T-cell (primary cell): ENCODE data around the gene UBL4A. TPM values are rescaled to one million over a fixed set of nuclear protein-coding genes. Genes with fewer than 3 reads are reported as not detected.

Experiments used
- ATAC-seq, 4 experiments: fragments of 200-7000 bp in 3 of 4; fragments of 150-1000 bp in 1 of 4; cut with Tn5 transposase; replicated peaks in 1 of 4; 1 replicate in 3 of 4; 2 replicates in 1 of 4; pipeline ENCODE4 v1.10.0; 2021; ENCODE audit warnings: moderate library complexity in 3 of 4, mild to moderate bottlenecking in 2 of 4, moderate number of reproducible peaks in 1 of 4
- CTCF ChIA-PET, 2 donors: fragments of 300-600 bp; sonication (Branson Sonifier 250); formaldehyde crosslinking; loops; one replicate each; lab custom pipeline; 2022; ENCODE audit warnings: antibody characterized with exemption in 2 of 2; lab: Charles Lee
- POLR2A ChIA-PET, 2 donors: fragments of 300-600 bp; sonication (Branson Sonifier 250); formaldehyde crosslinking; loops; one replicate each; lab custom pipeline; 2022; ENCODE audit warnings: antibody characterized with exemption in 2 of 2; lab: Charles Lee
- DNase-seq, 35 experiments: peaks; one replicate each; pipeline versions ENCODE4 v3.0.0 to v3.0.0-alpha.2; 2013 to 2023
- H3K27ac ChIP-seq: one replicate; pipeline ENCODE4 v1.5.1; 2013; ENCODE audit warnings: low read length
- H3K27me3 ChIP-seq, 2 experiments: replicated peaks in 1 of 2; 1 replicate in 1 of 2; 2 replicates in 1 of 2; pipeline versions ENCODE4 v1.6.1 to v1.7.0; 2013; ENCODE audit warnings: low read length in 1 of 2, mixed read lengths in 1 of 2; ENCODE audit not compliant: control insufficient read depth in 2 of 2, insufficient read depth in 2 of 2; ENCODE audit errors: extremely low read depth in 1 of 2
- H3K36me3 ChIP-seq, 2 donors: 1 replicate in 1 of 2; 2 replicates in 1 of 2; pipeline versions ENCODE4 v1.6.1 to v1.7.0; 2013; ENCODE audit warnings: low read length in 1 of 2; ENCODE audit not compliant: control insufficient read depth in 2 of 2, insufficient read depth in 1 of 2; ENCODE audit errors: extremely low read depth in 1 of 2
- H3K4me1 ChIP-seq, 2 experiments: 1 replicate in 1 of 2; 2 replicates in 1 of 2; pipeline versions ENCODE4 v1.6.1 to v1.7.0; 2013; ENCODE audit warnings: low read length in 2 of 2, mixed read lengths in 1 of 2; ENCODE audit not compliant: insufficient read depth in 2 of 2, control insufficient read depth in 1 of 2; ENCODE audit errors: extremely low read depth in 1 of 2
- H3K4me3 ChIP-seq, 2 donors: 1 replicate in 1 of 2; 2 replicates in 1 of 2; pipeline versions ENCODE4 v1.5.1 to v1.7.0; 2013; ENCODE audit warnings: mild to moderate bottlenecking in 2 of 2, low read length in 1 of 2, moderate library complexity in 1 of 2; ENCODE audit not compliant: control insufficient read depth in 1 of 2; ENCODE audit errors: extremely low read depth in 1 of 2
- H3K9me3 ChIP-seq: 2 replicates; pipeline ENCODE4 v1.7.0; 2013
- H3K27ac Mint-ChIP-seq, 2 donors: one replicate each; pipeline ENCODE4 v1.8.0; 2020 to 2021; ENCODE audit warnings: mild to moderate bottlenecking in 2 of 2, mixed read lengths in 2 of 2
- H3K27me3 Mint-ChIP-seq, 2 donors: one replicate each; pipeline ENCODE4 v1.8.0; 2021 to 2022; ENCODE audit warnings: mixed read lengths in 2 of 2
- H3K36me3 Mint-ChIP-seq: one replicate; pipeline ENCODE4 v1.8.0; 2021; ENCODE audit warnings: mixed read lengths
- H3K4me1 Mint-ChIP-seq, 3 donors: one replicate each; pipeline ENCODE4 v1.8.0; 2020 to 2022; ENCODE audit warnings: mixed read lengths in 3 of 3, mild to moderate bottlenecking in 1 of 3
- H3K4me3 Mint-ChIP-seq, 3 donors: one replicate each; pipeline ENCODE4 v1.8.0; 2020 to 2022; ENCODE audit warnings: mild to moderate bottlenecking in 3 of 3, mixed read lengths in 3 of 3, moderate library complexity in 3 of 3
- H3K9me3 Mint-ChIP-seq, 3 donors: one replicate each; pipeline ENCODE4 v1.8.0; 2020 to 2022; ENCODE audit warnings: mixed read lengths in 3 of 3
- WGBS: methylation state at CpG from one replicate; pipeline ENCODE4 v1.1.5; 2013; ENCODE audit warnings: missing lambda C conversion rate; ENCODE audit not compliant: insufficient coverage; 5-methylcytosine and 5-hydroxymethylcytosine counted together
- total RNA-seq, 35 experiments: library from RNA in 6 of 35; stranded (reverse) in 6 of 35; fragments of 120-200 nt in 1 of 35; gene quantifications; one replicate each; pipeline versions ENCODE4 v1.2.1 to v1.2.4 and lab custom pipeline; 2013 to 2026

The UBL4A gene
- total RNA-seq, 5 donors from 2014 or later (not counting 1 experiment from before 2014, with no cell fraction given): 13.1 to 44.1 (median 39.6) TPM

DNA sequence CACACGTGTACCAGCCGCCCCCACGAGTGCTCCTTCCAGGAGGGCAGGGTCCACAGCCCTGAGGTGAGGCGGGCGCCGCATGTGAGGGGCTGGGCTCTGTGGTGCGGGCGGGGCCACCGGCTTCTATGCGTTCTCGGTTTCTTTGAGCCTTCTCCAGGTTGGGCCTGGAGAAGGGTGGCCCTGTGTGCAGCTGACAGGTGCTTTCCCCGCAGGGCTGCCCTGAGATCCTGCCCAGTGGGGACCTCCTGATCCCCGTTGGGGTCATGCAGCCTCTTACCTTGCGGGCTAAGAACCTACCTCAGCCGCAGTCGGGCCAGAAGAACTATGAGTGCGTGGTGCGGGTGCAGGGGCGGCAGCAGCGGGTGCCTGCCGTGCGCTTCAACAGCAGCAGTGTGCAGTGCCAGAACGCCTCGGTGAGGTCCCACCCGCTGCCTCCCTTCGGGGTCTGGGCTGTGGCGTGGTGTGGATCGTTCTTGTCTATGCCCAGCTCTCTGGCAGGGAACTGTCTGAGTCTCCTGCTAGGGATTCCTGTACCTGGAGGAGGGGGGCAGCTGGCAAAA, 21.5 kb downstream of the UBL4A start:
- peaks cover 5 to 14% (median 7%) of the 10 kb centered on the region in 3 donors for H3K4me1 Mint-ChIP-seq
- H3K9me3 ChIP-seq: no peaks in the 10 kb centered on the region
- WGBS: 94% methylated on average over 11 of the region's 28 CpGs
- no peaks in the 10 kb centered on the region for H3K27me3 ChIP-seq
- no peak overlapping the region for H3K27ac Mint-ChIP-seq
- ATAC-seq (no peak), DNase-seq (no peak)
- peaks cover 0 to 4% of the 10 kb centered on the region in 2 experiments for H3K4me1 ChIP-seq
- H3K4me3 ChIP-seq: no peak overlapping the region
- peaks cover 9 to 46% of the 10 kb centered on the region in 2 donors for H3K36me3 ChIP-seq
- POLR2A ChIA-PET: no interaction called here
- peaks cover 6% of the 10 kb centered on the region for H3K36me3 Mint-ChIP-seq
- no peaks in the 10 kb centered on the region for H3K27me3 Mint-ChIP-seq
- H3K27ac ChIP-seq: no peak overlapping the region
- CTCF ChIA-PET: no interaction called here
- H3K9me3 Mint-ChIP-seq: no peaks in the 10 kb centered on the region
- no peak overlapping the region for H3K4me3 Mint-ChIP-seq

DNA sequence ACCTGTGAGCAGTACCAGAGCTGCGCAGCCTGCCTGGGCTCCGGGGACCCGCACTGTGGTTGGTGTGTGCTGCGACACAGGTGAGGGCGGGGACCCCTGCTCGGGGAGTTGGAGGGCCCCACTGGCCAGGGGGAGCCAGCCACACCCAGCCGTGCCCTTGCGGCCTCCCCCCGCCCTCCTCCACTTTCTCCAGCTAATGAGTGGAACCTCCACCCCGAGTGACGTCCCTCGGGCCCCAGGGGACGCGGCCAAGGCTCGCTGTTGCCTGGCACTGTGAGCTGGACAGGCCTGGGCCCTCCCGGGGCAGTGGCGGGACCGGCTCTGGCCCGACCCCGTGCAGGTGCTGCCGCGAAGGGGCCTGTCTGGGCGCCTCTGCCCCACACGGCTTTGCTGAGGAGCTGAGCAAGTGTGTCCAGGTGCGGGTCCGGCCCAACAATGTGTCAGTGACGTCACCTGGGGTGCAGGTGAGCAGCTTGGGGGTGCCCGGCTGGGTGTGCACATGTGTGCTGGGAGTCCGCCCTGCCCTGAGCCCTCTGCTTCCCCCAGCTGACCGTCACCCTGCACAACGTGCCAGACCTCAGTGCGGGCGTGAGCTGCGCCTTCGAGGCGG, 22.7 kb downstream of the UBL4A start:
- Histone ChIP-seq H3K4me1 (peaks cover 0 to 12% of the 10 kb centered on the region in 2 experiments), H3K4me3 (no peak overlapping the region), H3K27me3 (no peaks in the 10 kb centered on the region), H3K36me3 (peaks cover 9 to 42% of the 10 kb centered on the region in 2 donors), H3K27ac (no peak overlapping the region), H3K9me3 (no peaks in the 10 kb centered on the region)
- whole genome bisulfite sequencing: 98% methylated on average over 7 of the region's 36 CpGs
- ChIA-PET POLR2A (no interaction called here), CTCF (no interaction called here)
- DNase-seq (no peak), ATAC-seq (no peak)
- peaks cover 6% of the 10 kb centered on the region for H3K36me3 Mint-ChIP-seq
- H3K27me3 Mint-ChIP-seq: no peaks in the 10 kb centered on the region
- H3K4me3 Mint-ChIP-seq: no peak overlapping the region
- H3K4me1 Mint-ChIP-seq: peaks cover 7 to 20% (median 10%) of the 10 kb centered on the region in 3 donors
- H3K27ac Mint-ChIP-seq: no peak overlapping the region
- no peaks in the 10 kb centered on the region for H3K9me3 Mint-ChIP-seq

DNA sequence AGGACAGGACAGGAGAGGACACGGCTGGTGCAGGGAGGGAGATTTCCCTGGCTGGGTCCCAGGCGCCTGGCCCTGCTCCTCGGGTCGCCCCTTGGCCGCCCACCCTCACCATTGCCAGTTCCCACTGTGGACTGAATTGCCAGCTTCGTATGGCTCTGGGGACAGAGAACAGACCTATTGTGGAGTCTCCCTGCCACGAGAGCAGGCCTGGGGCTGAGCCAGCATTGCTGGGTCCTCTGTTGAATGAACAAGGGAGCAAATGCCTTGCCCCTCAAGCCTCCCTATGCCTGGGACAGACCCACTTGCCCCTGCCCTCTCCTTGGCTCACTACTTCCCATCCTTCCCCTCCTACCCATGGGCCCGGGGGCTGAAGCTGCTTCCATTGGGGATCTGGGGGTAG, 24.0 kb downstream of the UBL4A start:
- no peak overlapping the region for H3K4me3 ChIP-seq
- H3K4me1 ChIP-seq: peaks cover 0 to 14% of the 10 kb centered on the region in 2 experiments
- peaks cover 9 to 30% of the 10 kb centered on the region in 2 donors for H3K36me3 ChIP-seq
- 92% methylated on average over 4 of the region's 8 CpGs for WGBS
- DNase-seq (no peak), ATAC-seq (no peak)
- Mint-ChIP-seq H3K27me3 (no peaks in the 10 kb centered on the region), H3K27ac (no peak overlapping the region), H3K4me3 (no peak overlapping the region), H3K9me3 (no peaks in the 10 kb centered on the region), H3K4me1 (peaks cover 7 to 21% (median 11%) of the 10 kb centered on the region in 3 donors), H3K36me3 (peaks cover 6% of the 10 kb centered on the region)
- no peaks in the 10 kb centered on the region for H3K27me3 ChIP-seq
- ChIA-PET POLR2A (no interaction called here), CTCF (no interaction called here)
- H3K27ac ChIP-seq: no peak overlapping the region
- H3K9me3 ChIP-seq: no peaks in the 10 kb centered on the region

DNA sequence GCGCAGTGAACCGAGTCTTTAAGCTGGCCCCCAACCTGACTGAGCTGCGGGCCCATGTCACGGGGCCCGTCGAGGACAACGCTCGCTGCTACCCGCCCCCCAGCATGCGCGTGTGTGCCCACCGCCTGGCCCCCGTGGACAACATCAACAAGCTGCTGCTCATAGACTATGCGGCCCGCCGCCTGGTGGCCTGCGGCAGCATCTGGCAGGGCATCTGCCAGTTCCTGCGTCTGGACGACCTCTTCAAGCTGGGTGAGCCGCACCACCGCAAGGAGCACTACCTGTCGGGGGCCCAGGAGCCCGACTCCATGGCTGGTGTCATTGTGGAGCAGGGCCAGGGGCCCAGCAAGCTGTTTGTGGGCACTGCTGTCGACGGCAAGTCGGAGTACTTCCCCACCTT, 26.1 kb downstream of the UBL4A start:
- H3K4me3 ChIP-seq: no peak overlapping the region
- Mint-ChIP-seq H3K27me3 (no peaks in the 10 kb centered on the region), H3K4me3 (peak overlapping the region; percentile 36 to 75 (median 43)), H3K9me3 (no peaks in the 10 kb centered on the region), H3K36me3 (peaks cover 6% of the 10 kb centered on the region), H3K4me1 (peaks cover 7 to 25% (median 14%) of the 10 kb centered on the region in 3 donors), H3K27ac (no peak overlapping the region)
- H3K36me3 ChIP-seq: peaks cover 3 to 16% of the 10 kb centered on the region in 2 donors
- 97% methylated on average over 18 of the region's 26 CpGs for WGBS
- H3K4me1 ChIP-seq: peaks cover 0 to 18% of the 10 kb centered on the region in 2 experiments
- CTCF ChIA-PET: interaction anchor here in 1 of 2 donors (0.5 kb wide), 1 partner anchor 371 kb away, joined by 5 read pairs; no protein-coding TSS in a partner anchor
- ATAC-seq (no peak), DNase-seq (no peak)
- H3K27me3 ChIP-seq: no peaks in the 10 kb centered on the region
- H3K27ac ChIP-seq: no peak overlapping the region
- POLR2A ChIA-PET: no interaction called here
- no peaks in the 10 kb centered on the region for H3K9me3 ChIP-seq

DNA sequence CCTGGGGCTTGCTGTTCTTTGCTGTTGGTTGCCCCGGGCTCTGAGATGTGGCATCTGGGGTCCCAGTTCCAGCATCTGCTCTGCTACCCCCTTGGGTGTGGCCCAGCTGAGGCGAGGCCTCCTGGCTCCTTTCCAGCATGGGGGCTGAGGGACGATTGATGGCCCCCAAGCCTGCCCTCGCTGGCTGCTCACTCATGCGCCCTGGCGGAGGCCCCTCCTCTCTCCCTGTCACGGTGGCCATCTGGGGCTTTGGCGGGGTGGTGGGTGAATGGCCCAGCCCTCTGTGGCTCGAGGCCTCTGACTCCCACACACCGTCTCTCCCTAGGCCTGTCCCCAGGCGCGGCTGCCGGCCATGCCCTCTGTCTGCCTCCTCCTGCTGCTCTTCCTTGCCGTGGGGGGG, 26.6 kb downstream of the UBL4A start:
- no peak for DNase-seq
- Histone ChIP-seq H3K27me3 (no peaks in the 10 kb centered on the region), H3K27ac (no peak overlapping the region), H3K4me3 (no peak overlapping the region), H3K36me3 (peaks cover 3 to 15% of the 10 kb centered on the region in 2 donors), H3K4me1 (peaks cover 0 to 18% of the 10 kb centered on the region in 2 experiments), H3K9me3 (no peaks in the 10 kb centered on the region)
- Mint-ChIP-seq H3K9me3 (no peaks in the 10 kb centered on the region), H3K27ac (no peak overlapping the region), H3K36me3 (peaks cover 6% of the 10 kb centered on the region), H3K27me3 (no peaks in the 10 kb centered on the region), H3K4me3 (peak overlapping the region; percentile 36 to 75 (median 43)), H3K4me1 (peaks cover 7 to 25% (median 14%) of the 10 kb centered on the region in 3 donors)
- CTCF ChIA-PET: interaction anchor here in 1 of 2 donors (0.7 kb wide), 1 partner anchor 510 kb away, joined by 3 read pairs; no protein-coding TSS in a partner anchor
- WGBS: 60% methylated on average over 2 of the region's 14 CpGs
- no peak for ATAC-seq
- POLR2A ChIA-PET: no interaction called here

DNA sequence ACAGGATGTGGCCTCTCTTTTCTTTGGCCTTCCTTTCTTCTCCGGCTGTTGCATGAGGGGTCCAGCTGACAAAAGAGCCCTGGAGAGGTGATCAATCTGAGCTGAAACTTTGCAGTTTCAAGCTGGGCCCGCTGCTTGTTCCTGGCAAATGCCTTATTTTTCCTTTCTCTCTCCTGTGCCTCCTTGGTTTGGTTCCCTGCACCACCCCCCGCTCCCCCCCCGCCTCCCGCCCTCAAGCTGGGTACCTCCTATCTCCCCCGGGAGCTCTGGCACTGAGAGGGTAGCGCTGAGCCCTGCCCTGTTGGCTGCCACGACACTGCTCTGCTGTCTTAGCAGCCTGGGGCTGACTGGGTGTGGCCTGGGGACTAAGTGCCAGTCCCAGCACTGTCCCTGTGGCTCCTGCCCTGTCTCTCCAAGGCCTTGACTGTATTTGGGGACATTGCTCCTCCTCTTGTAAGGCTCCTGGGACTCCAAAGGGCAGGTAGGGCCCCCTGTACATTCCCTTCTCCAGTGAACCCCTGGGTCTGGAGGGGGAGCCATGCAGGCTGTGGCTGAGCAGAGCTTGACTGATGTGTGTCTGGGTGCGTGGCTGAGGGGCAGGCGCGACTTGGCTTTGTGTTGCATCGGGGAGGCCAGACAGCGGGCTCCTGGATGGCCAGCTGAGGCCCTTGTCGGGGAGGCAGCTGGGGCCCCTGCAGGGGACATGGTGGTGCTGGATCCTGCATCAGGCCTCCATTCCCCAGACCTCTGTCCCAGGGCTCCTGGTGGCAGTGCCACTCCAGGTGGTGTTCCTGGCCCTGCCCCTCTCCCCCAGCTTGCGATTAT, 27.2 kb downstream of the UBL4A start:
- no peaks in the 10 kb centered on the region for H3K9me3 Mint-ChIP-seq
- peak overlapping the region; percentile 75 to 82 (median 77) for H3K4me3 Mint-ChIP-seq
- H3K36me3 Mint-ChIP-seq: peaks cover 6% of the 10 kb centered on the region
- Histone ChIP-seq H3K9me3 (no peaks in the 10 kb centered on the region), H3K27me3 (no peaks in the 10 kb centered on the region), H3K4me3 (peak overlapping the region; percentile 60 to 62), H3K4me1 (peaks cover 0 to 18% of the 10 kb centered on the region in 2 experiments), H3K36me3 (peaks cover 3 to 11% of the 10 kb centered on the region in 2 donors), H3K27ac (no peak overlapping the region)
- DNase-seq (peak in 2 of 35 experiments; percentile 17 to 31), ATAC-seq (peak in 2 of 4 experiments; percentile 28 to 36)
- ChIA-PET POLR2A (no interaction called here), CTCF (interaction anchor here (0.6 to 0.7 kb wide), 2 partner anchors 17 to 511 kb away, joined by 3 to 4 read pairs; no protein-coding TSS in a partner anchor)
- peaks cover 7 to 25% (median 14%) of the 10 kb centered on the region in 3 donors for H3K4me1 Mint-ChIP-seq
- H3K27me3 Mint-ChIP-seq: peaks cover 0 to 5% of the 10 kb centered on the region in 2 donors
- WGBS: 47% methylated on average over 3 of the region's 15 CpGs
- peak overlapping the region; percentile 46 to 83 for H3K27ac Mint-ChIP-seq
